Measurements from ENCODE around the gene TTC7B.
"Not testable (repeated sequence)": the region's sequence is repeated elsewhere in the genome, so short reads cannot be mapped to it uniquely, and the experiment has no call there.

TTC7B gene

DNA sequence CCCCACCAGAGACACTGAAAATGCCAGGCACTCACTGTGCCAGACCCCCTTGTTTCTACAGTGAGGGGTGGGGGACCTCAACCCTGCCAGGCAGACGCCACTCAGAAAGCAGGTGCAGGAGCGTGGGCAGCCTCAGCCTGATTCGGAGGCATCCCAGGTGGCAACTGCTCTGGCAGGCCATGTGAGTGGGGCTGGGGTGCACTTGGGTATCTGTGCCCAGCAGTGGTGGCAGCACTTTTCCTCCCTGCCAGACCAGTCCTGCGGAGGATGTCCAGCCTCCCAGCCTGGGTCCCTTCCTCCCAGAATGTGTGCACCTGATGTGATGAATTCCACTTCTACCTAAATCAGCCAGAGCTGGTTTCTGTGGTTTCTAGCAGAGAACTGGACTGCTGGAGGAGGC lies 13.4 kb upstream of the TTC7B start:
- DNase-seq: no peak

- DNase-seq: no peak
Measured at GRCh38 chr14:90828642-90829487, 12.6 kb upstream of the TTC7B start.

DNA sequence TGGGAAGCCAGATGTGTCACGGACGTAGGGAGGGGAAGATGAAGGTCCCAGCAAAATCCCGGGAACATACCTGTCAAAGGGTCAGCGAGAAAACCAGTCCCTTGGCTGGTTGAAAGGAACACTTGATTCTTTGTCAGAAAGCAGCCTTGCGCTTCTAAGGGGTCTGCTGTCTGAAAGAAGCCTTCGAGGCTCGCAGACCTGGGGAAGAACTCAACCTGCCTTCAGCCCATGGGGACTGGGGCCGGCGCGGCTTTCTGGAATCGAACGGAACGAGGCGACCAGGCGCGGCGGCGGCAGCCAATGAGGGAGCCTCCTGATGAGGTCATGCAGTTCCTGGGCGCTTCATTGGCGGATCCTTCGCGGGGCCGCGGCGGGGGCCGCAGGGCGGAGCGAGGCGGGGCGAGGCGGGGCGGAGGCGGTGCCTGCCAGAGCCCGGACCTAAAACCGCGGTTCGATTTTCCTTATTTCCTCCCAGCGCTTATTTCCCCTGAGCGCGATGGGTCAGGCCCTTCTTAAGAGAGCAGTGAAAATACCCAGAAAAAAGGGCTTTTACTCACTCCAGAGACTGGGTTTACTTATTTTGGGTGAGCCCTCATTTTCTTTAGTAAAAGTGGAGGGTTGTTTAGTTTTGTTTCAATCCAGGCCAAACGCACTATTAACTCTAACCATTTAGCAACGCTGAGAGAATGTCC lies 11.8 kb upstream of the TTC7B start:
- peak; percentile 85 for DNase-seq

- DNase-seq: not testable (repeated sequence)
Measured at GRCh38 chr14:90823542-90823941, 7.3 kb upstream of the TTC7B start.

- DNase-seq: peak; percentile 22
Measured at GRCh38 chr14:90820958-90821357, 4.7 kb upstream of the TTC7B start.

GRCh38 chr14:90819734-90820393 lies 3.6 kb upstream of the TTC7B start:
- DNase-seq: no peak

GRCh38 chr14:90818715-90819114 lies 2.5 kb upstream of the TTC7B start:
- no peak for DNase-seq

- DNase-seq: no peak
Measured at GRCh38 chr14:90816681-90817436, 629 bp upstream of the TTC7B start.

GRCh38 chr14:90815572-90815821 lies 733 bp downstream of the TTC7B start:
- no peak for DNase-seq

DNA sequence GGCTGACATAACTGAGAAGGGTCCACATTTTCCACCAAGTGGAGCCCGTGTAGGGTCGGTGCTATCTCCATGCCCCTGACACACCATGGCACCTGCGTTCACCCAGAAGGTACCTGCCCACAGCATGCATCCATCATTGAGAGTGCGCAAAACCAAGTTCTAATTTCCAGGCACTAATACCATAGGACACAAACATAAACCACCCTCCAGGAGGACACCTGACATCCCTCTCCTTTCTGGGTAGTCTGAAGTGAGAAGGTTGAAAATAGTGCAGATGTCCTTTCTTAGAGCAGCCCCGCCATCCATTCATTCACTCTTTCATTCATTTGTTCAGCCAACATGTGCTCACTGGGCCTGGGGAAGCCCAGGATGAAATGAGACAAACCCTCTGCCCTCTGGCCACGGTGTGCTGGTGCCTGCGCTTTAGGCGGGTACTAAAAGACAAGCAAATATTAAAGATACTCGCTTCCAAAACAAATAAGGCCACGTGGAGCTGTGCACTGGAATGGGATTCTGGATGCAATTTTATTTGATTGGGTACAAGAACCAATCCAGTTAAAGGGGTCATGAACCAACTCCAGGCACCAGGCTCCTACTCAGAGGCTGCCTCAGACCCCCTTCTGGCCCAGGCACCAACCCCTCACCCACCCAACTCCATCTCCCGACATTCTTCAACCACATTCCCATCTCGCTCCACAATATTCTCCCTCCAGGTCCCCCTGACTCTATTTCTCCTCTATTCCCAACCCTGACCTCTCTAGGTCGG lies 1.2 kb downstream of the TTC7B start:
- DNase-seq: no peak

GRCh38 chr14:90813442-90813841 lies 2.8 kb downstream of the TTC7B start:
- DNase-seq: no peak

DNA sequence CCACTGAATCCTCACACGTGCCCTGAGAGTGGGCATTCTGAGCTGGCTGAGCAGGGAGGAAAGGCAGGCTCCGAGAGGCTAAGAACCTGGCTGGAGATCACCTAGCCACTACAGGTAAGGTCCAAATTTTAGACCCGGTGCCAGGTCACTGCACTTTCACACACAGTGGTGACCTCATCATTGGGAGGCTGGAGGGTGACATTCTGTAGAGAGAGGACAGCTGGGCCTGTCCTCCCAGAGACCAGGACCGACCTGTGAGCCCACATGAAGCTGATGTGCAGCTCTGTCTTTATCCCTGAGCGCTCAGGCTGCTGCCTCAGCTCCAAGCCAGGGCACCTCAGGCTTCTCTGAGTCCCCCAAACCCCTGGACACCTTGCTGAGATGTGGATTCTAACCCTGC lies 4.1 kb downstream of the TTC7B start:
- no peak for DNase-seq

DNA sequence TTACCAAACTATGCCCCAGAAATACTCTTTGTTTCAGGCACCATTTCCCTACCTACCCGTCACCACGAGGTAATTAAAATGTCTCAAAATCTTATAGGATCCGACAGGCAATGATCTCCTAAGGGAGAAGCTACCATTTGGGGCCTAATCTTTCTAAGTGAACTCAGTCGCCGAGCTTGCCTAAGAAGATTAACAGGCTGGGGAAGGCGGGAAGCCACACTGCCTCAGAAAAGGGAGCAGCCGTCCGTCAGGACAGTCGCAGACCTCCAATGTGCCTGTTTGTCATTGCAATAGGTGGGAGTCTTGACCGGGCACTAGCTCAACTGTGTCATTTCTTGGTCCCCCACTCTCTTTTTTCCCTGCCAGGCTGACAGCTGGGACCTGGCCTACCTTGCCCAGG lies 4.6 kb downstream of the TTC7B start:
- DNase-seq: no peak

GRCh38 chr14:90810806-90811205 lies 5.4 kb downstream of the TTC7B start:
- no peak for DNase-seq

GRCh38 chr14:90809530-90810312 lies 6.5 kb downstream of the TTC7B start:
- no peak for DNase-seq

DNA sequence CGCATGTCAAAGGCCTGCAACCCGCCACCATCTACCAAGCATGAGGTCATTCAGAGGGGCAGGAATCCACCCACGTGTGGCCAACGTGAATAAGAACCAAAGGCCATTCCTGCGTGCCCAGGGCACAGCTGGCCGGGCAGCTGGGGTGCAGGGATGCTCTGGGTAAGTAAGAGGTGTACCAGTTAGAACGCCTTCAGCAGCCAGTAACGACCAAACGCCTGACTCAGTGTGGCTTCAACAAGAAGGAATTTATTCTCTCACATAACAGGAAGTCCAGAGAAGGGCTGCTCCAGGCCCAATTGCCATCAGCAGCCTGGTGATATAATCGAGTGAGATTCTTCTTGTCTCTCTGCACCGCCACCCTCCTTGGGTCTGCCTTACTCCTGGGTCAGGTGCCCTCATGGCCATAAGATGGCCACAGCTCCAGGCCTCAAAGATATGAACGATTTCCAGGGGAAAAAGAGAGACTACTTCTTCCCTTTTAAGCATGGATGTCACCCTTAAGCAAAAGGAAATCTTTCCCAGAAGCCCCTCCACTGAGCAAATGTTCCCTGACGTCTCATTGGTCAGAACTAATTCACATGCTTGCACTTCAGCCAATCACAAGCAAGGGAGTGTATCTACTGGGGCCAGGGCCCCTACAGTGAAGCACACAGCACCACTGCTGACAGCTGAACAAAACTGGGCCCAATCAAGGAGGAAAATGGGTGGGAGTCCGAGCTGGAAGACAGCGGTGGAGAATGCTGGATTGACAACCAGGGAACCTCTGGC lies 7.3 kb downstream of the TTC7B start:
- DNase-seq: no peak

DNA sequence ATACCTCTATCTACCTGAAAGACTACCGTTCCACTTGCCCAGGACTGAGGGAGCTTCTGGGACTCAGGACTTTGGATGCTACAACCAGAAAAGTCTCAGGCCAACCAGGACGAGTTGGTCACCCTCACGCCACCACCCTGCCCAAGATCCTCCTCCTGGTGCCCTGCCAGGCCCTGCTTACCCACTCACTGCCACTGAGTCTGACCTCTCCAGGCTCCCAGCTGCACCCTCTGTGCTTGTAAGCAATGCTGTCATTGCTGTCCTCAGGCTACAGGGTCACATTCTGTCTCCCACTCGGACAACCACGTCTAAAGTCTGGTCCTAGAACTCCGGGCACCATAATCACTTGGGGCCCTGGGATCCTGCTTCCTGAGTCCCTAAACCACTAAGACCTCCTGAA lies 9.2 kb downstream of the TTC7B start:
- no peak for DNase-seq

DNA sequence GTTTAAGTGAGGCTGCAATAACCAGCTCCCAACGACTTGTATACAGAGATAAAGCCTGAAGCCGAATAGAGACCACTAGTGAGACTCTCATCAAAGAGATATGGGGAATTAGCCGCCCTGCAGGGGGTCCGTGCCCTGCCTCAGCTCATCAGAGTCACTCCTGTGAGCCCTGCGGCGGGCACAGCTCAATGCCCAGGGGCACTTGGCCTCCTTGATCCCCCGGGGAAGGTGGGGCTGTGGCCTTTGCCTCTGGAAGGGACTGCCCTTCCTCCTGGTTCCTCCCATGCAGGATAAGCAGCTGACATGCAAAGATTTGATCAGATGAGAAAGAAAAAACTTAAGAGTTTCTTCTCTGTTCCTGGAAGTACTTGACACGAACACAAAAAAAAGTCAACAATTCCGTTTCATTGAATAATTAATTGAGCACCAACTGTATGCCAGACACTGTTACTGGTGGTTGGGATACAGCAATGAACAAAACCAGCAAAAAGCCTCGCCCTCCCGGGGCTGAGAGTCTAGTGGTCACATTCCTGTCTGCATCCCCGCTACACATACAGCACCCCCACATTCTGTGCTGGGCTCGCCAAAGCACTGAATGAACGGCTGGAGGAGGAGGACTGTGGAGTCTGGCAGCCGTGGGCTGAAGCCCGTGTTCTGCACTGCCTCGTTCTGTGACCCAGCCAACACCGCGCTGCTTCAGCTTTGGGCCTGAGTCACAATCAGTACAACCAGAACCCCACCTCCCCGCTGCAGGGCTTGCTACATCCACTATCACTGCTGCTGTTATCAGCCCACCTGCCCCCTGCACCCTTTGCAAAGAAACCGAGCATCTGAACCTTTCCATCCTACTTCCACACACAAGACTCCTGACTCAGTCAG lies 10.3 kb downstream of the TTC7B start:
- no peak for DNase-seq

- no peak for DNase-seq
Measured at GRCh38 chr14:90805084-90805391, 11.2 kb downstream of the TTC7B start.
